Tibial nerve (tissue), 4 donors: ENCODE measurements around the gene KCNK6. TPM values are rescaled to one million over a fixed set of nuclear protein-coding genes. Genes with fewer than 3 reads are reported as not detected.
"Not testable (repeated sequence)": the region's sequence is repeated elsewhere in the genome, so short reads cannot be mapped to it uniquely, and the experiment has no call there.

Experiments
- DNase-seq, 2 donors: peaks; one replicate each; pipeline ENCODE4 v3.0.0-alpha.2; 2019; ENCODE audit warnings: low spot score in 2 of 2
- H3K27ac ChIP-seq, 4 donors: fragments of 200-600 bp; sonication (generic) in 3 of 4; one replicate each; pipeline ENCODE4 v1.5.1; 2017 to 2019; ENCODE audit warnings: mild to moderate bottlenecking in 1 of 4
- H3K27me3 ChIP-seq, 2 donors: fragments of 200-600 bp; sonication (generic) in 1 of 2; one replicate each; pipeline versions ENCODE4 v1.5.1 to v1.6.0; 2017 to 2019
- H3K36me3 ChIP-seq, 3 donors: fragments of 200-600 bp; sonication (generic); one replicate each; pipeline ENCODE4 v1.5.1; 2018 to 2019
- H3K4me1 ChIP-seq, 4 donors: fragments of 200-600 bp; sonication (generic) in 3 of 4; one replicate each; pipeline ENCODE4 v1.5.1; 2017 to 2019
- H3K4me3 ChIP-seq, 4 donors: fragments of 200-600 bp; sonication (generic) in 3 of 4; one replicate each; pipeline ENCODE4 v1.5.1; 2017 to 2019; ENCODE audit warnings: mild to moderate bottlenecking in 1 of 4, moderate library complexity in 1 of 4
- H3K9me3 ChIP-seq, 4 donors: fragments of 200-600 bp; sonication (generic) in 3 of 4; one replicate each; pipeline ENCODE4 v1.5.1; 2017 to 2019
- EP300 ChIP-seq, 2 donors: sonication (generic); formaldehyde crosslinking; IDR thresholded peaks; one replicate each; pipeline ENCODE4 v1.6.1; 2017; ENCODE audit warnings: antibody characterized with exemption in 2 of 2, mild to moderate bottlenecking in 1 of 2
- POLR2A ChIP-seq, 2 donors: fragments of 450-650 bp; IDR thresholded peaks; one replicate each; pipeline ENCODE4 v1.6.1; 2017; ENCODE audit warnings: antibody characterized with exemption in 2 of 2, mild to moderate bottlenecking in 2 of 2, moderate library complexity in 2 of 2
- WGBS, 2 donors: methylation state at CpG; one replicate each; pipeline ENCODE4 v1.1.5; 2018; 5-methylcytosine and 5-hydroxymethylcytosine counted together
- total RNA-seq, 4 donors: library from RNA; depleted of rRNA; stranded (reverse); fragments of >200 nt; gene quantifications; one replicate each; pipeline ENCODE4 v1.1.0, GENCODE V29; 2016
- TF ChIP-seq, protein P1 (sequence below), 5 experiments: fragments of 200-600 bp in 3 of 5; fragments of 450-650 bp in 2 of 5; sonication (generic) in 3 of 5; IDR thresholded peaks; one replicate each; pipeline ENCODE4 v1.5.1; 2016 to 2019; ENCODE audit warnings: antibody characterized with exemption in 5 of 5, mild to moderate bottlenecking in 3 of 5, moderate library complexity in 2 of 5

The KCNK6 gene
- total RNA-seq, 4 donors from 2014 or later, result 2.6 to 5.4 (median 3.3) TPM

GRCh38 chr19:38331728-38332127 lies 12.1 kb downstream of the KCNK6 start:
- no peak for DNase-seq
- WGBS, 2 donors, result 77 to 91% methylated on average over 1 of the region's 1 CpG
- Histone ChIP-seq H3K27ac (no peak overlapping the region), H3K4me3 (no peak overlapping the region), H3K9me3 (no peaks in the 10 kb centered on the region), H3K36me3 (peaks cover 0 to 17% (median 6%) of the 10 kb centered on the region in 3 donors), H3K4me1 (peaks cover 0 to 6% (median 0%) of the 10 kb centered on the region in 4 donors), H3K27me3 (no peaks in the 10 kb centered on the region)
- no peak for TF ChIP-seq EP300 (IDR thresholded peaks at IDR 0.05)
- no peak for TF ChIP-seq POLR2A (IDR thresholded peaks at IDR 0.05)
- TF ChIP-seq, protein P1, sequence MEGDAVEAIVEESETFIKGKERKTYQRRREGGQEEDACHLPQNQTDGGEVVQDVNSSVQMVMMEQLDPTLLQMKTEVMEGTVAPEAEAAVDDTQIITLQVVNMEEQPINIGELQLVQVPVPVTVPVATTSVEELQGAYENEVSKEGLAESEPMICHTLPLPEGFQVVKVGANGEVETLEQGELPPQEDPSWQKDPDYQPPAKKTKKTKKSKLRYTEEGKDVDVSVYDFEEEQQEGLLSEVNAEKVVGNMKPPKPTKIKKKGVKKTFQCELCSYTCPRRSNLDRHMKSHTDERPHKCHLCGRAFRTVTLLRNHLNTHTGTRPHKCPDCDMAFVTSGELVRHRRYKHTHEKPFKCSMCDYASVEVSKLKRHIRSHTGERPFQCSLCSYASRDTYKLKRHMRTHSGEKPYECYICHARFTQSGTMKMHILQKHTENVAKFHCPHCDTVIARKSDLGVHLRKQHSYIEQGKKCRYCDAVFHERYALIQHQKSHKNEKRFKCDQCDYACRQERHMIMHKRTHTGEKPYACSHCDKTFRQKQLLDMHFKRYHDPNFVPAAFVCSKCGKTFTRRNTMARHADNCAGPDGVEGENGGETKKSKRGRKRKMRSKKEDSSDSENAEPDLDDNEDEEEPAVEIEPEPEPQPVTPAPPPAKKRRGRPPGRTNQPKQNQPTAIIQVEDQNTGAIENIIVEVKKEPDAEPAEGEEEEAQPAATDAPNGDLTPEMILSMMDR (IDR thresholded peaks at IDR 0.05), result no peak

DNA sequence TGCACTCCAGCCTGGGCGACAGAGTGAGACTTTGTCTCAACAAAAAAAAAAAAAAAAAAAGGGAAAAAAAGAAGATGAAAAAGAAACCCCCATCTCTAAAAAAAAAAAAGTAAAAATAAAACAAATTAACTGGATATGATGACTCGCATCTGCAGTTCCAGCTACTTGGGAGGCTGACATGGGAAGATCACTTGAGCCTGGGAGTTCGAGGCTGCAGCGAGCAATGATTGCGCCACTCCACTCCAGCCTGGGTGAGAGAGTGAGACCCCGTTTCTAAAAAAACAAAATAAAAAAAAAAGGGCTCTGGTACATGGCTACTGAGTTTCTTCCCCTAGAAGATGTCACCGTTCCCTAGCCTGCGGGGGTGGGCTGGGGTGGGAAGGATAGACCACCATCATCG lies 13.6 kb downstream of the KCNK6 start:
- 89 to 90% methylated on average over 9 of the region's 9 CpGs for WGBS, 2 donors
- Histone ChIP-seq H3K9me3 (no peaks in the 10 kb centered on the region), H3K36me3 (peaks cover 0 to 2% (median 0%) of the 10 kb centered on the region in 3 donors), H3K27ac (no peak overlapping the region), H3K4me1 (peaks cover 0 to 16% (median 2%) of the 10 kb centered on the region in 4 donors), H3K4me3 (no peak overlapping the region), H3K27me3 (no peaks in the 10 kb centered on the region)
- no peak for DNase-seq
- TF ChIP-seq, protein P1 (IDR thresholded peaks at IDR 0.05), result no peak
- TF ChIP-seq POLR2A (IDR thresholded peaks at IDR 0.05) (no peak), EP300 (IDR thresholded peaks at IDR 0.05) (no peak)

DNA sequence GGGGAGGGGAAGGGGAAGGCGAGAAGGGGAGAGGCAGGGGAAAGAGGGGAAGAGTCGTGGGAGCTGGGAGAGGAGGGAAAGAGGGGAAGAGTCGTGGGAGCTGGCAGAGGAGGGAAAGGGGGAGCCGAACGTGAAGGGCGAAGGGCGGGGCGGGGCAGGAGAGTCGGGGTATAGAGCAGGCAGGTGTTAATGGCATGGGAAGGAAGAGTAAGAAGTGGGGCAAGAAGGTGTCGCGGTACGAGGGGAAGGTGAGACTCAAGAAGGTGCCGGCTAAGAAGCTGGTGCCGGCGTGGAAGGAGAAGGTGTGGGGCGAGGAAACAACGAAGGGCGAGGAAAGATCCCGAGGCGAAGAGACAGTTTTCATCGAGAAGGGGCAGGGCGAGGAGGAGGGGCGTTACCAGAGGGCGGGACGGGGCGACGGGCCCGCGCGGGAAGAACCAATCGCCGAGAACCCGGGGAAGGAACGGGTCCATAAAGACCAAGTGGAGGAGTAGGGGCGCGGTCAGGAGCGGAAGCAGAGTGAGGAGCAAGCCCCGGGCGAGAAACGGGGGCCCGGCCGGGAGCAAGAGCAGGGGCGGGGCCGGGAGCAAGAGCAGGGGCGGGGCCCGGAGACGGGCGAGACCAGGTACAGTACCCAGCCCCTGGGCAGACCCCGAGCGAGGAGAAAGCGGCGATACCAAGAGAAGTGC lies 16.4 kb downstream of the KCNK6 start:
- Histone ChIP-seq H3K4me3 (peak overlapping the region; percentile 64 to 87 (median 82)), H3K27me3 (no peaks in the 10 kb centered on the region), H3K36me3 (peaks cover 0 to 15% (median 0%) of the 10 kb centered on the region in 3 donors), H3K4me1 (peaks cover 0 to 16% (median 2%) of the 10 kb centered on the region in 4 donors), H3K27ac (peak overlapping the region; percentile 86 to 99 (median 96)), H3K9me3 (no peaks in the 10 kb centered on the region)
- DNase-seq, result peak; percentile 84 to 90
- WGBS, 2 donors, result 0 to 1% methylated on average over 52 of the region's 52 CpGs
- TF ChIP-seq, protein P1 (IDR thresholded peaks at IDR 0.05), result no peak
- TF ChIP-seq POLR2A (IDR thresholded peaks at IDR 0.05) (peak; percentile 14 to 61), EP300 (IDR thresholded peaks at IDR 0.05) (peak; percentile 23 to 74)

DNA sequence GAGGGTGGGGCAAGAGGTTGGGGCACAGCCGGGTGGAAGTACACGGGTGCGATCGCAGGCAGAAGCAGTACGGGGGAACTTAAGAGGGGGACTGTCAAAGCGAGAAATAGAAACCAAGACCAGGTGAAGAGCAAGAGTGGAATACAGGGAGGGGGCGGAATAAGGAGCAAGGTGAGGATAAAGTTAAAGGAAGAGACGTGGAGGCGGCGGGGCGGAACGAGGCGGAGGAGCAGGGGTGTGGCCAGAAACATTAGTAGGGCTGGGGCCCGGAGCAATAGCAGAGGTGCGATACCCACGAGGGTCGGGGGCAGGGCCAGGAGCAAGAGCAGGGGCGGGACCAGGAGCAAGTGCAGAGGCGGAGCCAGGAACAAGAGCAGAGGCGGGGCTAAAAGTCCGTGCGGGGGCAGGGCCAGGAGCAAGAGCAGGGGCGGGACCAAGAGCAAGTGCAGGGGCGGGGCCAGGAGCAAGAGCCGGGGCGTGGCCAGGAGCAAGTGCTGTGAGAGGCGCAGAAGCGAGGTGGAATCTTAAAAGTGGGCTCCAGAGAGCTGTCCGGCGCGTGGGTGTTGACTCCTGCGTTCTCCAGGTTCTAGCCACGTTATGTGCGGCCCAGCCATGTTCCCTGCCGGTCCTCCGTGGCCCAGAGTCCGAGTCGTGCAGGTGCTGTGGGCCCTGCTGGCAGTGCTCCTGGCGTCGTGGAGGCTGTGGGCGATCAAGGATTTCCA lies 17.2 kb downstream of the KCNK6 start:
- DNase-seq, result peak; percentile 90 to 91
- no peak for TF ChIP-seq EP300 (IDR thresholded peaks at IDR 0.05)
- TF ChIP-seq, protein P1 (IDR thresholded peaks at IDR 0.05), result peak in 1 of 5 experiments; percentile 6
- H3K27ac ChIP-seq, result peak overlapping the region; percentile 86 to 99 (median 96)
- no peaks in the 10 kb centered on the region for H3K9me3 ChIP-seq
- peak overlapping the region; percentile 64 to 87 (median 82) for H3K4me3 ChIP-seq
- H3K27me3 ChIP-seq, result no peaks in the 10 kb centered on the region
- H3K4me1 ChIP-seq, result peaks cover 0 to 16% (median 2%) of the 10 kb centered on the region in 4 donors
- peaks cover 0 to 19% (median 0%) of the 10 kb centered on the region in 3 donors for H3K36me3 ChIP-seq
- WGBS, 2 donors, result 7 to 8% methylated on average over 41 of the region's 41 CpGs

DNA sequence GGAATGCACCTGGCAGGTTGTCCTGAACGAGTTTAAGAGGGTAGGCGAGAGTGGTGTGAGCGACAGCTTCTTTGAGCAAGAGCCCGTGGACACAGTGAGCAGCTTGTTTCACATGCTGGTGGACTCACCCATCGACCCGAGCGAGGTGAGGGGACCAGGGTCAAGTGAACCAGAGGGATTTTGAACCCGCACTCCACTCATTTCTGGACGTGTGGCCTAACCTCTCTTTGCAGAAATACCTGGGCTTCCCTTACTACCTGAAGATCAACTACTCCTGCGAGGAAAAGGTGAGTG lies 17.7 kb downstream of the KCNK6 start:
- Histone ChIP-seq H3K36me3 (peaks cover 0 to 19% (median 0%) of the 10 kb centered on the region in 3 donors), H3K27ac (peak overlapping the region; percentile 86 to 99 (median 96)), H3K4me1 (peaks cover 0 to 16% (median 2%) of the 10 kb centered on the region in 4 donors), H3K9me3 (no peaks in the 10 kb centered on the region), H3K4me3 (peak overlapping the region; percentile 64 to 87 (median 82)), H3K27me3 (no peaks in the 10 kb centered on the region)
- 68 to 69% methylated on average over 10 of the region's 10 CpGs for WGBS, 2 donors
- TF ChIP-seq, protein P1 (IDR thresholded peaks at IDR 0.05), result no peak
- no peak for TF ChIP-seq POLR2A (IDR thresholded peaks at IDR 0.05)
- no peak for TF ChIP-seq EP300 (IDR thresholded peaks at IDR 0.05)
- no peak for DNase-seq

DNA sequence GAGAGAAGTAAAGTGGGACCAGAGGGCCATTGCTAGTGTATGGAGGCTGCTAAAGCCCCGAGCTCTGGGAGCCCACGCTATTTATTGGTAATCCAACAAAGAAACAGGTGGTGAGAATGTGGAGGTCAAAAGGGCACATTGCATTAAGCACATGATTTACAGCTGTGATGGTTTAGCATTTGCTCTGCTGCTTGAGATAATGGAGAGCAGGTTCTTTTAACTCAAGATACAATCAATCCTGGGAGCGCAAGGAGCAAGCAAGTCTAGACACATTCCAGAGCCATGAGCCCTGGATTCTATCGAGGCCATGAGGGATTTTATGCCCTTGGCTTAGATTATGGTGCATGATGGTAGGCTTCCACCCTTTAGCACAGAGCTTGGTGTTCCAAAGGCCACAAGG lies 19.4 kb downstream of the KCNK6 start:
- WGBS, 2 donors, result 64% methylated on average over 4 of the region's 4 CpGs
- Histone ChIP-seq H3K36me3 (peaks cover 0 to 35% (median 0%) of the 10 kb centered on the region in 3 donors), H3K4me1 (peaks cover 0 to 16% (median 2%) of the 10 kb centered on the region in 4 donors)
- H3K4me3 ChIP-seq, DNase-seq, H3K27ac ChIP-seq, H3K9me3 ChIP-seq, H3K27me3 ChIP-seq: not testable (repeated sequence)
